ENCODE results near the gene PIEZO2.
"Not testable (repeated sequence)": the region's sequence is repeated elsewhere in the genome, so short reads cannot be mapped to it uniquely, and the experiment has no call there.

Gene PIEZO2

DNA sequence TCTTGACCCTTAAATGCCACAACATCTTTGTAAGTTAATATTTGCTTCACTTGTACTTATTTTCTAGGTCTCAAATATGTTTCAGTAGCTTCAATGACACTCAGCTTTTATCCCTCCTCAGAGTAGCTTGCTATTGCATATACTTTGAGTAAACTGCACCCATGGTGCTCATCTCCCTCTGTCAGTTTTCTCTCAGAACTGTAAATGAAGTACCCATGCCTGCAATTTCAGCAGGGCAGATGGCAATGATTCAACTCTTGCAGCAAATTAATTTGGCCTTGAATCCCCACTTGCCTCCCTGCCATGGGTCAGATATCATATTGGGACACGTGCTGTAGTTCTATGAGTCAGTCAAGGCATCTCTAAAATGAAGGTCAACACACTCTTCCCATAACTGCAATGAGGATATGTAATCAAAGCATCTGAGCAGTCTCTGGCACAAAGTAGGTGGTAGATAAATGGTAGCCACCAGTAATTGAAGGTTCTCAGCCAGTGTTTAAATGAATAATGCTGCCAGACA is 225.8 kb downstream of the PIEZO2 start:
- no peak for DNase-seq

DNA sequence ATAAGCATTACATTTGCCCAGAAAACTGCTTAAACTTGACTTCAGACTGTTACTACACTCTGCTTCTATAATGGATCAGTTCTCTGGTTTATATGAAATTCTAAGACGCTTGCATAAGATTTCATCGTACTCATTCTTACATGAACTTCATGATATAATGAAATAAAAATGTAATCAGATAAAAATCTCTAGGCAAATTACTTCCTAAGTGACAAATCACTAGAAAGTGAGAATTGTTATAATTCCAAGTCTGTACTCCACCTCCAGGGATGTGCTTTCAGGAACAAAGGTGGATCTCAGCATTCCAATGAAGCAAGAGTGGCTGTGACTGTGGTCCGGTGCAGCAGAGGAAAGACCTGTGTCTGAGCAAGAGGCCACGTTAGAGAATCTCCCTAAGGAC is 226.2 kb downstream of the PIEZO2 start:
- no peak for DNase-seq

GRCh38 chr18:10922712-10923111 is 226.7 kb downstream of the PIEZO2 start:
- not testable (repeated sequence) for DNase-seq

- not testable (repeated sequence) for DNase-seq
Measured at GRCh38 chr18:10920309-10920708, 229.1 kb downstream of the PIEZO2 start.

DNA sequence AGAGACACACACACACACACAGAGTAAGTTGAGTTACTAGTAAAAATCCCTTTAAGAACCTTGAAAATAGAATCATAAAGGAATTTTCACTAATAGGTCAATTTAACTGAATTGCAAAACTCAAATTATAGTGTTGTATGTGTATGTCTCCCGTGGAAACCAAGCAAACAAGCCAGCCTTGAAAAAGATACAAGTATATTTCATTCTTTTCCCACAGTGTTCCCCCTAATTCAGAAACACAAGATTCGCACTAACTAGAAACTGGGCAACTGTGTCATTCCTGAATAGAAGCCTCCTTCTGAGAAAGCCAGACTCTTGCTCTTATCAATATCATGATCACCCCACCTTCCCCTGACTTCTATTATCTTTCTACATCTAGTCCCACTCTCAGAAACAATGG is 229.5 kb downstream of the PIEZO2 start:
- DNase-seq: no peak

DNA sequence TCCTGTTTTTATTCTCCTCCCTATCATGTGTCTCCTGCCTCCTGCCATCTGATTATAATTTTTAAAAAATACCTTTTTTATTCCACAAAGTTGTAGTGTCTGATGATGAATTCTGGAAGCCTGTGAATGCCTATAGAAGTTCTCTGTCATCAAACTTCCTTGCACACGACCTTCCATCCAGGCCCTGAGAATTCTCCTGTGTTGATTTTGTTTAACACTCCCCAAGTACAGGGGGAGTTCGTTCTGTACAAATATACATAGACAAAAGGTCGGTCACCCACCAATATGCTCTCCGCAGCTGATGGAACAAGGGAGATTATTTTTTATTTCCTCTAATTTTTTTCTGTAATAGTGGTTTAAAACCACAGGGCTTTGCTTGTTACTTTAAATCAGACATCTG is 232.5 kb downstream of the PIEZO2 start:
- no peak for DNase-seq

- DNase-seq: no peak
Measured at GRCh38 chr18:10916387-10916786, 233.0 kb downstream of the PIEZO2 start.

DNA sequence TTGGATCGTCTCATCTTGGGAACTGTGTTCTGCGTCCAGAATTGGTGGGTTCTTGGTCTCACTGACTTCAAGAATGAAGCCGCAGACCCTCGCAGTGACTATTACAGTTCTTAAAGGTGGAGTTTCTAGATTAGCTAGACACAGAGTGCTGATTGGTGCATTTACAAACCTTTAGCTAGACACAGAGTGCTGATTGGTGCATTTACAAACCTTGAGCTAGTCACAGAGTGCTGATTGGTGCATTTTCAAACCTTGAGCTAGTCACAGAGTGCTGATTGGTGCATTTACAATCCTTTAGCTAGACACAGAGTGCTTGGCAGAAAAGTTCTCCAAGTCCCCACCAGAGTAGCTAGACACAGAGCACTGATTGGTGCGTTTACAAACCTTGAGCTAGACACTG is 233.6 kb downstream of the PIEZO2 start:
- not testable (repeated sequence) for DNase-seq

DNA sequence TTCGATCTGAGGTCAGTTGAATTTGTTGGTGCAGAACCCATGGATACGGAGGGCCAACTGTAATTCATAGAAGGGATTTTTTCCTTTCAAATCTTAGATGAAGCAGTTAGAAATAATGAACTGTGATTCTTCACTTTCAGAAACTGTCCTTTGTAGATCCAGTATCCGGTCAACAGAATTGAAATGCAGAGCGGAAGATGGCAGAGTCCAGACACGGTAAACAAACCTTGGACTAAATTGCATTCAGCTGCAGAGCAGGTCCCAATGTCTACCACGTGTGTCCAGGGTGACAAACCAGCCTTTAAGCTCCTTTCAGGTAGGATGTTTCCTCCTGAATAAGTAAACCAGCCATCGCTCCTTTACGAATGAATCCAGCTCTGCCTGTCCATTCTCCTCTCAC is 234.8 kb downstream of the PIEZO2 start:
- not testable (repeated sequence) for DNase-seq

- DNase-seq: no peak
Measured at GRCh38 chr18:10913919-10914318, 235.4 kb downstream of the PIEZO2 start.

DNA sequence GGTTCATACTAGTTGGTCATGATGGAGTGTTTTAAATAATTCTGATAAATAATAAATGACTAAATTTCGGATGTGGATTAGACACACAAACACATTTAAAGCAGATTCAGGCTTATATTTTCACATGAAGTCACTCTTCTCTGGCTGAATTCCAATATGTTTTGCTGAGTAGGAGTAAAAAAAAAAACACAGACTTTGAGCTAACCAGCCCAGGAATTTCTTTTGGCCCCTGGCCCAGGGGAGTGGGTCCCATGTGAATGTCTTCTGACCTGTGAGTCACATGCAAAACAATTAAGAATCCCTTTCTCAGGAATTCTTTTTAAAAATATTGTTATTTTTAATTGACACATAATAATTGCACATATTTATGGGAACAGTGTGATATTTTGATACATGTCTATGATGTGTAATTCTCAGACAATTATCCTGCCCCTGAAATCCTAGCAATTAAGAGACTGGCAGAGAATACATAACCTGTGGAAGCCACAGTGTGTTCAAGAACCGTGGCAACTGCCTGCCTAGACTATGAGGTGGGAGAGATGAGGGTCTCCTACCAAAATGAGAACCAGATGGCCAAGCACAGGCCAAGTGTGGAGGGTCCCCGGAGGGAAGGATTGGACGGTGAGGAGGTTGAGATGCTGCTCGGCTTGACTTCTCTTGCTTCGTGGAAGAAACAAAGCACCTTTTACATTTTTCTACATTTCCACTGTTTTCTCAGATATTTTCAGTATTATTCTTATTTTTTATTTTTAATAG is 236.4 kb downstream of the PIEZO2 start:
- DNase-seq: peak; percentile 79

DNA sequence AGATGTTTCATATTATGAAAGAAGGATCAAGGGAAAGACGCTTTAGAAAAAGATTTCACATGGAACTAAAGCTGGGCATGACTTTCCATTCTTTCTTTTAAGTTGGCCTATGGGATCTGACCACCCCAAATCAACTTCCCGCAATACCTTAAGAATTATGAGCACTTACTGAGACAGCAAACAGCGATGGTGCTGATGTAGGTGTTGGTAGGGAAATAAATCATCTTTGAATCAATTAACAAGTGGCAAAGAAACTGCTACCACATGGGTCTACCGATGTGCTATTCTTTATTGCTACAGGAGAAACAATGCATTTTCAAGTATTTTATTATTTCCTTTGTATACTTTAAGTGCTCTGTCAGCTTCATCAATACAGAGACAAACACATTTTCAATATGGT is 239.6 kb downstream of the PIEZO2 start:
- DNase-seq: no peak

- DNase-seq: no peak
Measured at GRCh38 chr18:10908760-10909159, 240.6 kb downstream of the PIEZO2 start.

GRCh38 chr18:10907749-10908148 is 241.6 kb downstream of the PIEZO2 start:
- DNase-seq: no peak

- no peak for DNase-seq
Measured at GRCh38 chr18:10901329-10901728, 248.0 kb downstream of the PIEZO2 start.

GRCh38 chr18:10900435-10900834 is 248.9 kb downstream of the PIEZO2 start:
- DNase-seq: no peak

GRCh38 chr18:10899481-10899880 is 249.9 kb downstream of the PIEZO2 start:
- no peak for DNase-seq

GRCh38 chr18:10898417-10898974 is 250.9 kb downstream of the PIEZO2 start:
- DNase-seq: no peak

GRCh38 chr18:10896851-10897250 is 252.5 kb downstream of the PIEZO2 start:
- DNase-seq: no peak

- no peak for DNase-seq
Measured at GRCh38 chr18:10895976-10896375, 253.4 kb downstream of the PIEZO2 start.

DNA sequence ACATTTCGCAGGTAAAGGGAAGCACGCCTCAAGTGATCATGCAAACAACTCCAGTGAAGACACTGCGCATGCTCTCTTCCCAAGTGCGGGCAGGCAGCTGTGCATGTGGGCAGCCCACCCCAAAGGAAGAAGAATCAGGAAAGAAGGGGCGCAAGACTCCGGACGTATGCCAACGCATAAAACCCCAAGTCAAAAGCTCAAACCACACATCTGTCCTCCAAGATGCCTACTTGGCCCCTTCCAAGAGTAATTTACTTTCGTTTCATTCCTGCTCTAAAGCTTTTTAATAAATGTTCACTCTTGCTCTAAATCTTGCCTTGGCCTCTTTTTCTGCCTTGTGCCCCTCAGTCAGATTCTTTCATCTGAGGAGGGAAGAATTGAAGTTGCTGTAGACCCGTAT is 254.9 kb downstream of the PIEZO2 start:
- no peak for DNase-seq

GRCh38 chr18:10893761-10894160 is 255.6 kb downstream of the PIEZO2 start:
- DNase-seq: no peak

- DNase-seq: no peak
Measured at GRCh38 chr18:10893196-10893595, 256.2 kb downstream of the PIEZO2 start.

GRCh38 chr18:10892786-10893185 is 256.6 kb downstream of the PIEZO2 start:
- no peak for DNase-seq

DNA sequence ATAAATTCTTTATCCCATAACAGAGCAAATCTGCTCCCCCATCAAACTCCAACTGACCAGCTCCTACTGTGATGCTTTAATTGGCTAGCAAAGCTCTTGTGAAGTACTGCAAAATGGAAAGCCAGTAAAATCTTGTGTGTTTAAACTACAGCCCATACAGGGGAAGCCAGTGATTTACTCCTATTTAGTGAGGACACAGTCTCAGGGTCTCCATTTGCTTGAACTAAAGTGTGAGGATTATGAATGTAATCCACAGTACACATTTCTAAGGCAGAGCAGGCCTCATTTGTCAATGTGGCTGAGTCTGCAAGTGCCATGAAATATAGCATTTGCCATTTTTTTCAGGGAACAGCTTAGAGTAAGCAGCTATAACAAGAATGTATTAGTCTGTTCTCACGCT is 259.3 kb downstream of the PIEZO2 start:
- no peak for DNase-seq

Measured in right hindlimb (tissue), 1 donor.